Heart right ventricle (tissue), 16 donors: ENCODE data around the gene UQCRC2. TPM values are rescaled to one million over a fixed set of nuclear protein-coding genes. Genes with fewer than 3 reads are reported as not detected.
"Not testable (repeated sequence)": the region's sequence is repeated elsewhere in the genome, so short reads cannot be mapped to it uniquely, and the experiment has no call there.

Experiments used
- ATAC-seq, 8 donors: fragments of 200-7000 bp; cut with Tn5 transposase; one replicate each; pipeline ENCODE4 v1.9.1; 2020; ENCODE audit warnings: mild to moderate bottlenecking in 8 of 8, moderate library complexity in 8 of 8, moderate number of reproducible peaks in 1 of 8
- DNase-seq, 2 donors: peaks; one replicate each; pipeline ENCODE4 v3.0.0-alpha.2; 2020
- H3K27ac ChIP-seq, 10 donors: fragments of 200-600 bp; sonication (generic) in 2 of 10; one replicate each; pipeline versions ENCODE4 v1.5.0 to v1.8.0; 2020 to 2022; ENCODE audit warnings: mild to moderate bottlenecking in 3 of 10
- H3K27me3 ChIP-seq, 7 donors: fragments of 200-600 bp; one replicate each; pipeline ENCODE4 v1.8.0; 2021 to 2022; ENCODE audit warnings: mild to moderate bottlenecking in 2 of 7
- H3K36me3 ChIP-seq, 9 donors: fragments of 200-600 bp; sonication (generic) in 1 of 9; one replicate each; pipeline versions ENCODE4 v1.5.0 to v1.8.0; 2020 to 2022; ENCODE audit warnings: mild to moderate bottlenecking in 2 of 9
- H3K4me1 ChIP-seq, 9 donors: fragments of 200-600 bp; sonication (generic) in 1 of 9; one replicate each; pipeline versions ENCODE4 v1.5.0 to v1.8.0; 2020 to 2022; ENCODE audit warnings: mild to moderate bottlenecking in 4 of 9
- H3K4me3 ChIP-seq, 10 donors: fragments of 200-600 bp; sonication (generic) in 2 of 10; one replicate each; pipeline versions ENCODE4 v1.5.0 to v1.8.0; 2020 to 2022; ENCODE audit warnings: mild to moderate bottlenecking in 7 of 10, moderate library complexity in 2 of 10
- H3K9me3 ChIP-seq, 11 donors: fragments of 200-600 bp in 10 of 11; sonication (generic) in 2 of 11; one replicate each; pipeline versions ENCODE4 v1.5.0 to v1.8.0; 2013 to 2022; ENCODE audit warnings: mild to moderate bottlenecking in 2 of 11, control low read depth in 1 of 11, moderate library complexity in 1 of 11
- CTCF ChIP-seq, 9 donors: fragments of 200-600 bp; sonication (generic) in 2 of 9; IDR thresholded peaks; one replicate each; pipeline versions ENCODE4 v1.5.0 to v1.8.0; 2021 to 2022; ENCODE audit warnings: antibody characterized with exemption in 9 of 9, mild to moderate bottlenecking in 5 of 9, moderate library complexity in 1 of 9
- WGBS, 2 donors: extraction: QIAGEN DNeasy Blood & Tissue Kit; methylation state at CpG; one replicate each; pipeline ENCODE4 v1.1.7; 2013; ENCODE audit warnings: inconsistent platforms in 1 of 2; 5-methylcytosine and 5-hydroxymethylcytosine counted together
- intact Hi-C, 10 donors: fragments of 100-400 bp; cut with DNase I; formaldehyde crosslinking; loops; one replicate each; pipeline versions ENCODE4 v1.11.1 to v1.14.2; 2022
- polyA plus RNA-seq, 2 donors: library from polyadenylated mRNA; stranded (reverse); fragments of 200-250 nt; gene quantifications; one replicate each; pipeline ENCODE4 v1.2.3, GENCODE V29; 2013
- total RNA-seq, 10 donors: library from RNA; stranded (reverse); fragmentation: NEBNext Ultra II Directional in 3 of 10; extraction: Animal tissue kit (Norgen Biotek cat#: 25700) in 3 of 10; gene quantifications; one replicate each; pipeline versions ENCODE4 v1.2.1 to v1.2.4, GENCODE V29; 2021 to 2023
- donor health status: Arrhythmogenic right ventricular cardiomyopathy.
- donor health status: ischemic (EF 13 %, LVEDD 7.1; RV severe dilation, severe dysfunction).
- donor health status: healthy with polysubstance abuse.
- donor health status: DM: no; HTN: yes; CAD: no.
- donor health status: DM: no; HTN: no; CAD: no.
- donor health status: ischemic (EF 25% LVEDD 6.9; RV normal size, moderate dysfunction).
- donor health status: ischemic (EF 25% LVEDD 5.7; RV mildly dilated, moderate dysfunction).
- donor health status: healthy.
- donor health status: DM: yes; HTN: yes; CAD: no.
- donor health status: Ischemic cardiomyopathy.
- donor health status: ischemic (EF 35%, LVEDD 5.7; RV mildly dilated, moderate dysfunction).
- donor health status: nonischemic (EF 11% LVEDD 7.7; RV severe dilation, severe dysfunction).
- donor health status: DM: yes; HTN: yes; CAD: no.
- donor health status: PGD.
- donor health status: ischemic (EF 29% LVEDD 5.4; RV normal size, mild dysfunction).
- donor health status: nonischemic (EF 23%, LVEDD 6.1; RV moderate dilation, normal function).

The UQCRC2 gene
- total and polyA plus RNA-seq, 12 donors, result 183 to 1,183 (median 958) TPM

GRCh38 chr16:22001591-22001990 is 48.4 kb downstream of the UQCRC2 start:
- Histone ChIP-seq H3K36me3 (no peaks in the 10 kb centered on the region), H3K9me3 (no peaks in the 10 kb centered on the region), H3K27me3 (no peaks in the 10 kb centered on the region), H3K4me1 (peaks cover 3 to 37% (median 15%) of the 10 kb centered on the region in 9 donors), H3K4me3 (no peak overlapping the region), H3K27ac (no peak overlapping the region)
- ATAC-seq, result peak in 1 of 8 donors; percentile 41
- DNase-seq, result no peak
- intact Hi-C loops, result loop anchor here (1.0 to 10.0 kb wide), 15 partner anchors 47 to 296 kb away; partner anchors contain the start of genes POLR3E (in 4 of the 10) and UQCRC2 (in 1 of the 10)
- no peak for TF ChIP-seq CTCF (IDR thresholded peaks at IDR 0.05)
- 71% methylated on average over 1 of the region's 1 CpG for WGBS, 2 donors

DNA sequence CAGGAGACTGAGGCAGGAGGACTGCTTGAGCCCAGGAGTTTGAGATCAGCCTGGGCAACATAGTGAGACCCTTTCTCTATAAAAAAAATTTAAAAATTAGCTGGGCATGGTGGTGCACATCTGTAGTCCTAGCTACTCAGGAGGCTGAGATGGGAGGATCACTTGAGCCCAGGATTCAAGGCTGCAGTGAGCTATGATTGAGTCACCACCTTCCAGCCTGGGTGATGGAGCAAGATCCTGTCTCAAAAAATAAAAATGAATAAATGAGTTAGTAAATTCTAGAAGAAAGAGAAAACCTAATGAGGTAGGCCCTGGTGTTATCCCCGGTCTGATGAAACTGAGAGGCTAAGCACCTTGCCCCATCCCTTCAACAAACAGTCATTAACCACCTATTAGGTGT is 48.9 kb downstream of the UQCRC2 start:
- not testable (repeated sequence) for H3K36me3 ChIP-seq, H3K4me3 ChIP-seq, H3K27me3 ChIP-seq, ATAC-seq, DNase-seq, H3K9me3 ChIP-seq, H3K27ac ChIP-seq
- 97 to 100% methylated on average over 1 of the region's 1 CpG for whole genome bisulfite sequencing, 2 donors
- intact Hi-C loops, result loop anchor here in 9 of 10 donors (5.0 to 10.0 kb wide), 6 partner anchors 47 to 295 kb away; partner anchors contain the start of genes POLR3E (in 4 of the 9) and UQCRC2 (in 1 of the 9)
- H3K4me1 ChIP-seq, result peaks cover 3 to 38% (median 18%) of the 10 kb centered on the region in 9 donors

- Histone ChIP-seq H3K4me3 (no peak overlapping the region), H3K4me1 (peaks cover 3 to 32% (median 18%) of the 10 kb centered on the region in 9 donors), H3K27me3 (no peaks in the 10 kb centered on the region), H3K27ac (no peak overlapping the region), H3K9me3 (no peaks in the 10 kb centered on the region), H3K36me3 (no peaks in the 10 kb centered on the region)
- ATAC-seq, result no peak
- TF ChIP-seq CTCF (IDR thresholded peaks at IDR 0.05), result no peak
- DNase-seq, result no peak
- 86 to 88% methylated on average over 4 of the region's 4 CpGs for WGBS, 2 donors
- intact Hi-C loops, result loop anchor here in 9 of 10 donors (5.0 to 10.0 kb wide), 6 partner anchors 48 to 294 kb away; partner anchors contain the start of genes POLR3E (in 4 of the 9) and UQCRC2 (in 1 of the 9)
Observed at GRCh38 chr16:22003195-22003594, 50.0 kb downstream of the UQCRC2 start.

DNA sequence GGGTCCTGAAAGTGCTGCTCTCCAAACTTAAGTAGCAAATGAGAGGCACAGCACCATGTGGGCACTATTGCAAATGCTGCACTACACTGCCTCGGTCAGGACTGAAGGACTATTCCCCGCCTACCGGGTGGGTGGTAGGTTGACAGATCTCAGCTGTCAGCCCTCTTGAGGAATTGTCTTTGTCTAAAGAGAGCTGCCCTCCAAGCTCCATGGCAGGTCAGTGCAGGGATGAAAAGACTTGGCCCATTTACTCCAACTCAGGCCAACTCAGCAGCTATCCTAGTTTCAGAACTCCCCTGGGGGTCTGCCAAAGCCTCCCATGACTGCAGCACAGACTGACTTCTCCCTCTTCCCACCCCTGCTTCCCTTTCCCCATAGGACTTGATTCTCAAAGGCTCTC is 51.2 kb downstream of the UQCRC2 start:
- no peak for TF ChIP-seq CTCF (IDR thresholded peaks at IDR 0.05)
- no peaks in the 10 kb centered on the region for H3K27me3 ChIP-seq
- H3K9me3 ChIP-seq, result no peaks in the 10 kb centered on the region
- ATAC-seq (no peak), DNase-seq (no peak)
- H3K36me3 ChIP-seq, result no peaks in the 10 kb centered on the region
- intact Hi-C loops, result loop anchor here (2.0 to 10.0 kb wide), 7 partner anchors 50 to 293 kb away; partner anchors contain the start of genes POLR3E (in 4 of the 10) and UQCRC2 (in 1 of the 10)
- WGBS, 2 donors, result 35 to 54% methylated on average over 3 of the region's 3 CpGs
- no peak overlapping the region for H3K27ac ChIP-seq
- peaks cover 3 to 37% (median 28%) of the 10 kb centered on the region in 9 donors for H3K4me1 ChIP-seq
- H3K4me3 ChIP-seq, result no peak overlapping the region

DNA sequence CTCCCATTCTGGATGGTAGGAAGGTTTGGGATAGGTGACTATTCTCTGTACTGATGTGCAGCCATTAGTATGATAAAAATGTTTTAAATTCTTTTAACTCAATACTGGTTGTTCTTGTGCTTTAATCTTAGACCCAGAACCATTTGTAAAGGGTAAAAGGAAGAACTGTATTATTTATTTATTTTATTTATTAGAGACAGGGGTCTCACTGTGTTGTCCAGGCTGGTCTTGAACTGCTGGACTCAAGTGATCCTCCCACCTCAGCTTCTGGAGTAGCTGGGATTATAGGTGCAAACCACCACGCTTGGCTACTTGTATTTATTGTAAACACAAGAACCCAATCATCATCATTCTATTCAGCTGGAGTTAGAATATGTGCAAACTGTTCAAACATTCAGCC is 52.6 kb downstream of the UQCRC2 start:
- Histone ChIP-seq H3K27me3 (no peaks in the 10 kb centered on the region), H3K27ac (no peak overlapping the region), H3K4me1 (peaks cover 3 to 41% (median 34%) of the 10 kb centered on the region in 9 donors), H3K9me3 (no peaks in the 10 kb centered on the region), H3K4me3 (no peak overlapping the region), H3K36me3 (no peaks in the 10 kb centered on the region)
- ATAC-seq, result no peak
- TF ChIP-seq CTCF (IDR thresholded peaks at IDR 0.05), result no peak
- 83 to 90% methylated on average over 1 of the region's 1 CpG for WGBS, 2 donors
- intact Hi-C loops, result loop anchor here in 6 of 10 donors (2.0 to 10.0 kb wide), 5 partner anchors 51 to 292 kb away; partner anchors contain the start of genes POLR3E (in 4 of the 6) and UQCRC2 (in 1 of the 6)
- DNase-seq, result no peak
